ENCODE results near the gene PRR18. TPM values are rescaled to one million over a fixed set of nuclear protein-coding genes. Genes with fewer than 3 reads are reported as not detected.
A peak's percentile ranks its signal among the peaks of the same experiment; 100 is the strongest.

Gene PRR18
- total RNA-seq, 1 donor from 2014 or later = not detected

- no peak for DNase-seq (ENCODE audit: low read depth)
Observed at GRCh38 chr6:166305562-166306117, 2.6 kb downstream of the PRR18 start.

GRCh38 chr6:166304106-166304505 is 4.1 kb downstream of the PRR18 start:
- DNase-seq (ENCODE audit: low read depth) = no peak

- DNase-seq (ENCODE audit: low read depth) = no peak
Observed at GRCh38 chr6:166301611-166302529, 6.3 kb downstream of the PRR18 start.

- DNase-seq (ENCODE audit: low read depth) = no peak
Observed at GRCh38 chr6:166300357-166300987, 7.7 kb downstream of the PRR18 start.

GRCh38 chr6:166297606-166298005 is 10.6 kb downstream of the PRR18 start:
- DNase-seq (ENCODE audit: low read depth) = no peak

- DNase-seq (ENCODE audit: low read depth) = no peak
Observed at GRCh38 chr6:166296035-166296883, 11.9 kb downstream of the PRR18 start.

- DNase-seq (ENCODE audit: low read depth) = no peak
Observed at GRCh38 chr6:166293731-166294584, 14.2 kb downstream of the PRR18 start.

- no peak for DNase-seq (ENCODE audit: low read depth)
Observed at GRCh38 chr6:166289207-166290060, 18.8 kb downstream of the PRR18 start.

GRCh38 chr6:166286839-166287271 is 21.3 kb downstream of the PRR18 start:
- peak; percentile 81 for DNase-seq (ENCODE audit: low read depth)

GRCh38 chr6:166285233-166285632 is 23.0 kb downstream of the PRR18 start:
- DNase-seq (ENCODE audit: low read depth) = no peak

GRCh38 chr6:166284640-166285039 is 23.6 kb downstream of the PRR18 start:
- DNase-seq (ENCODE audit: low read depth) = no peak

- no peak for DNase-seq (ENCODE audit: low read depth)
Observed at GRCh38 chr6:166282394-166283032, 25.7 kb downstream of the PRR18 start.

- no peak for DNase-seq (ENCODE audit: low read depth)
Observed at GRCh38 chr6:166281104-166281503, 27.1 kb downstream of the PRR18 start.

- no peak for DNase-seq (ENCODE audit: low read depth)
Observed at GRCh38 chr6:166279393-166279679, 28.9 kb downstream of the PRR18 start.

GRCh38 chr6:166278579-166279392 is 29.4 kb downstream of the PRR18 start:
- DNase-seq (ENCODE audit: low read depth) = no peak

GRCh38 chr6:166277892-166278578 is 30.2 kb downstream of the PRR18 start:
- no peak for DNase-seq (ENCODE audit: low read depth)

- peak; percentile 56 for DNase-seq (ENCODE audit: low read depth)
Observed at GRCh38 chr6:166277018-166277417, 31.2 kb downstream of the PRR18 start.

GRCh38 chr6:166275714-166276166 is 32.5 kb downstream of the PRR18 start:
- no peak for DNase-seq (ENCODE audit: low read depth)
